ENCODE results near the gene TOR4A. TPM values are rescaled to one million over a fixed set of nuclear protein-coding genes. Genes with fewer than 3 reads are reported as not detected.

The TOR4A gene
- total RNA-seq, 4 donors from 2014 or later, result 3.3 to 9.0 (median 6.6) TPM

DNA sequence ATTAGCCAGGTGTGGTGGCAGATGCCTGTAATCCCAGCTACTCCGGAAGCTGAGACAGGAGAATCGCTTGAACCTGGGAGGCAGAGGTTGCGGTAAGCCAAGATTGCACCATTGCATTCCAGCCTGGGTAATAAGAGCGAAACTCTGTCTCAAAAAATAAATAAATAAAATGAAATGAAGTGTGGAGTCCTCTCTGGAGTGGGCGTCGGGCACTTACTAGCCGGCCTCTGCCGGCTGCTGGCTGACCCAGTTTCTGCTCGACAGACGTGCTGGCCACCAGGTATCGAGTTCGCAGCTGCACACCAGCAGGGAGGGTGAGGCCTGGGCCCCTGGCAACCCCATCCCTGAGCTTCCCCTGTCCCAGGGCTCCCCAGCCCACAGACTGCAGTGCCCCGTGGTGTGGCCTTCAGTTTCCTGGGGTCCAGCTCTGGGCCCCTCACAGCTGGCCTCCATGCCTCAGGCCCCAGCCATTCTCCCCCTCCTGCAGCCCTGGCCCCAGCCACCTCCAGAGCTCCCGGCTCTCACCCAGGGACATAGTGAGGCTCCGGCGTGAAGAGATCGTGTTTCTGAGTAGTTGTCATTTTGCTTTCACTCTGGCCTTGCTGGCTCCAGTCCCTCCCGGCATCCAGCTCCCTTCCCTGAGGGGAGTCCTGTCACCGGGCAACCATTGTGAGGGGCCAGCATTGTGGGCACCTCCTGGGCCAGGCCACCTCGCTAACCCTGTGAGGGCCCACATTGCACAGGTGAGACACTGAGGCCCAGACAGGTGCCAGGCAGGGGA is 30.2 kb upstream of the TOR4A start:
- TF ChIP-seq, protein P1, sequence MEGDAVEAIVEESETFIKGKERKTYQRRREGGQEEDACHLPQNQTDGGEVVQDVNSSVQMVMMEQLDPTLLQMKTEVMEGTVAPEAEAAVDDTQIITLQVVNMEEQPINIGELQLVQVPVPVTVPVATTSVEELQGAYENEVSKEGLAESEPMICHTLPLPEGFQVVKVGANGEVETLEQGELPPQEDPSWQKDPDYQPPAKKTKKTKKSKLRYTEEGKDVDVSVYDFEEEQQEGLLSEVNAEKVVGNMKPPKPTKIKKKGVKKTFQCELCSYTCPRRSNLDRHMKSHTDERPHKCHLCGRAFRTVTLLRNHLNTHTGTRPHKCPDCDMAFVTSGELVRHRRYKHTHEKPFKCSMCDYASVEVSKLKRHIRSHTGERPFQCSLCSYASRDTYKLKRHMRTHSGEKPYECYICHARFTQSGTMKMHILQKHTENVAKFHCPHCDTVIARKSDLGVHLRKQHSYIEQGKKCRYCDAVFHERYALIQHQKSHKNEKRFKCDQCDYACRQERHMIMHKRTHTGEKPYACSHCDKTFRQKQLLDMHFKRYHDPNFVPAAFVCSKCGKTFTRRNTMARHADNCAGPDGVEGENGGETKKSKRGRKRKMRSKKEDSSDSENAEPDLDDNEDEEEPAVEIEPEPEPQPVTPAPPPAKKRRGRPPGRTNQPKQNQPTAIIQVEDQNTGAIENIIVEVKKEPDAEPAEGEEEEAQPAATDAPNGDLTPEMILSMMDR (IDR thresholded peaks at IDR 0.05; ENCODE audit: low read depth), result no peak

DNA sequence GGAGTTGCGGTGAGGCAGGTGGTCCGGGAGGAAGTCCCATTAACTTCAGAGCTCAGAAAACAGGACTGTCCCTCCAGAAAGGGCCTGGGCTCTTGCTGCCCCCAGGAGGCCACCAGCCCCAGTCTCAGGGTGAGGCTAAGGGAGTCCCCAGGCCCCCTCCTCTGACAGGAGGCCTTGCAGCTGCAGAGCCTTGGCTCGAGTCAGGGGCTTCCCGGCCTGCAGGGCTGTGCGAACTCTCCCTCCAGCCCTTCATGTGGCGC is 29.7 kb upstream of the TOR4A start:
- TF ChIP-seq, protein P1 (IDR thresholded peaks at IDR 0.05; ENCODE audit: low read depth), result no peak

DNA sequence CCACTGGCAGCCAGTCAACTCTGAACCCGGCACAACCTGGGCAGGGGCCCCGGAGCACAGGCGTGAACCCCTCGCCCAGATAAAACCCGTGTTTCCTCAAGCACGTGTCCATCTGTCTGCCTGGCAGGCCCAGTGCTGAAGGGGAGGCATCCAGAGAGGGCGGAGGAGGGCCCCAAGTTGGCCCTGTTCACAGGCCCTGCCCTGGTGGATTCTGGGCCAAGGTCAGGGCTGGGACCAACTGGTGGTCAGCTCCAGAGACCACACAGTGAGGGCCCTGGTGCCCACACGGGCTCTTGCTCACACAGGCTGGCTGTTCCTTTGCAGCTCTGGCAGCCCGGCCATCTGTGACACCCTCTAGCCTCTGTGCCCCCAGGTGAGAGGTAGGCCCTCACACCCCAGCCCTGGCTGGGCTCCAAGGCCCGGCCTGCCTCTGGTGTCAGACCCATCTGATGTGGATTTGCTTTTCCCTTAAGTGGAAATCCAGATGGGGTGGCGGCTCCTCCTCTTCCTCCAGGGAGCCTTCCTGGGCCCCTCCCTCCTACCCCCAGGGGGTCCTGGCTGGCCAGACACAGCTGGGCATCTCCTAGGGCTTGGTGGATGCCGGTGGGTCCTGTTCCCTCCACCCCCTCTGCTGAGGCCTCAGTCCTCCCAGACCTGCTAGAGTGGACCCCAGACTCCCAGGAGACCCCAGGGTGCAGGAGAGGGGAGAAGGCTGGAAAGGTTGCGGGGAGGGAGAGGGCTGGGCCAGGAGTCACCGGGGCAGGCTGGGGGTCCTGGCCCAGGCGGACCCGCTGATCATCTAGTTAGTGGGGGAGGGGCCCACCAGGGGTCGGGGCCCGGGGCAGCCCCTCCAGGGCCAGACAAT is 27.0 kb upstream of the TOR4A start:
- TF ChIP-seq, protein P1 (IDR thresholded peaks at IDR 0.05; ENCODE audit: low read depth), result no peak

DNA sequence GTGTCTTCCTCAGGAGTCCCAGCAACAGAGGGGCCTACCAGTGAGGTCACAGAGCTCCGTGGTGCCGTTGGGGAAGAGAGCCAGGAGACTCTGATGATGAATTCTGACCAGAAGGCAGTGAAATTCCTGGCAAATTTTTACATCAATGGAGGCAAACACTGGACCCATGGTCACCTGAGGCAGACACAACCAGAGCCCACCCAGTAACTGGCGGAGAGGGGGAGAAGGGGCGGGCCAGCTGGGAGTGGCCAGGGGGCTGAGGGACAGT is 26.4 kb upstream of the TOR4A start, which contains the start of gene STPG3:
STPG3 (plus strand) TSS at position 93 of the 268 bp plus-strand sequence; CDS start at position 94, 1 bp downstream.
- TF ChIP-seq, protein P1 (IDR thresholded peaks at IDR 0.05; ENCODE audit: low read depth), result no peak

DNA sequence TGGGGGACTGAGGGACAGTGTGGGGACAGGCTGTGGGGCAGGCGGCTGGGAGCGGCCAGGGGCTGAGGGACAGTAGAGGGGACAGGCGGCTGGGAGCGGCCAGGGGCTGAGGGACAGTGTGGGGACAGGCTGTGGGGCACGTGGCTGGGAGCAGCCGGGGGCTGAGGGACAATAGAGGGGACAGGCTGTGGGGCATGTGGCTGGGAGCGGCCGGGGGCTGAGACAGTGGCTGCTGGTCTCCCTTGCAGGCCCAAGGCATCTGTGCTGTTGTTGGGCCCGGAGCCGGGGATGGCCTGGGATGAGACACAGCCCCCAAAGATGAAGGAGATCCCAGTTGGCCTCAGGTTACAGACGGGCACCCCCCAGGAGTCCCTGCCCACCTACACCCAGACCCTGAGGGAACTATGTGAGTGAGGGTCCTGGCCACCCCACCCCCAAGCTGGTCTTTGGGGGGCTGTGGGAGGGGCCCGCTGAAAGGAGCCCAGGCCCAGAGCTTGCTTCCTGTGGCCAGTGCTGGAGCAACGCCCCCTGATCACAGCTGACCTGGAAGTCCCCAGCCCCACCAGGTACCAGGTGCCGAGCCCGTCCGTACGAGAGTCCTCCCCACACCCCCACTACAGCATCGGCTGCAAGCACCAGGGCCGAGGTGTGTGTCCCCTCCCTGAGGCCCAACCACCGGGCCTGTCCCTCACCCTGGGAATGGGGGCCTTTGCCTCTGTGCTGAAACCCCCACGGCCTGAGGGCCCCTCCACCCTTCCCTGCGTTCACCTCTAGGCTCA is 25.8 kb upstream of the TOR4A start:
- TF ChIP-seq, protein P1 (IDR thresholded peaks at IDR 0.05; ENCODE audit: low read depth), result no peak

DNA sequence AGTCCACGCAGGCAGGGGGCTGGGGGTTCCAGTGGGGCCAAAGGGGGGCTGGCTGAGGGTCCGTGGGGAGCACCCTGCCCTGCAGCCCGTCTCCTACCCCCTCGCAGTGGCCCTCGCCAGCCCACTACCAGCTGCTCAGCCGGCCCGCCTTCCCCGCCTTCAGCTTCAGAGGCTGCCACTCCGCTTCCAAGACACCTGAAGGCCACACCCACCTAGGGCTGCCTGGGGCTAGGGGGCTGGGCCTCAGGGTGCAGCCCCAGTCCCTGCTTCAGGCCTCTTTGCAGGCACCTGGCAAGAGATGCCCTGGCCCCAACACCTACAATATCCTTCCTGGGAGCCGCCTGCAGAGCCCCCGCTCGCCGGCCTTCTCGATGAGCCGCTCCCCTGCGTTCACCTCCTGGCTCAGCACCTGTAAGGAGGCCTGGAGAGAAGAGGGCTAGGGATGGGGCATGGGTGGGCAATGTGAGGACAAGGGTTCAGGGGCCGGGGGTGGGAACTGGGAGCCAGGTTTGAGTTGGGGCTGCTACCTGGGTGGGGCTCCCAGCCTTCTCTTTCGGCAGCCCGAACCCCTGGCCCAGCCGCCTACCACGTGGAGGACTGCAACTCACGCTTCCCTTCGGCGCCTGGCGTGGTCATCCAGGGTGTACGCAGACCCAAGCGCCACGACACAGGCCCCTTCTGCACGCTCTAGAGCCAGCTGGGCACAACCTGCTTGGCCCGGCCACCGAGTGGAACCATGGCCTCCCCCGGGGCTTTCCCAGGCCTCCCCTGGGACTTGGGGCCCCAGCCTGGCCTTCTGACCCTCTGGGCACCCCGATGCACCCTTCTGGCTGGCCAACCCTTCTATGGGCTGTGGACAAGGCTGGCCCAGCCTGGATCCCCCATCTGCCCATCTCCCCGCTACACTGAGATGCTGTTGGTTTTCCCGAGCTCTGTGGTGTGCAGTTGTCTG is 24.7 kb upstream of the TOR4A start:
- TF ChIP-seq, protein P1 (IDR thresholded peaks at IDR 0.05; ENCODE audit: low read depth), result no peak
